ENCODE measurements around the gene GAS7.

GAS7 gene

GRCh38 chr17:9912121-9913099 is 286.0 kb downstream of the GAS7 start:
- DNase-seq (ENCODE audit: low read depth), result no peak
- TF ChIP-seq, protein P1, sequence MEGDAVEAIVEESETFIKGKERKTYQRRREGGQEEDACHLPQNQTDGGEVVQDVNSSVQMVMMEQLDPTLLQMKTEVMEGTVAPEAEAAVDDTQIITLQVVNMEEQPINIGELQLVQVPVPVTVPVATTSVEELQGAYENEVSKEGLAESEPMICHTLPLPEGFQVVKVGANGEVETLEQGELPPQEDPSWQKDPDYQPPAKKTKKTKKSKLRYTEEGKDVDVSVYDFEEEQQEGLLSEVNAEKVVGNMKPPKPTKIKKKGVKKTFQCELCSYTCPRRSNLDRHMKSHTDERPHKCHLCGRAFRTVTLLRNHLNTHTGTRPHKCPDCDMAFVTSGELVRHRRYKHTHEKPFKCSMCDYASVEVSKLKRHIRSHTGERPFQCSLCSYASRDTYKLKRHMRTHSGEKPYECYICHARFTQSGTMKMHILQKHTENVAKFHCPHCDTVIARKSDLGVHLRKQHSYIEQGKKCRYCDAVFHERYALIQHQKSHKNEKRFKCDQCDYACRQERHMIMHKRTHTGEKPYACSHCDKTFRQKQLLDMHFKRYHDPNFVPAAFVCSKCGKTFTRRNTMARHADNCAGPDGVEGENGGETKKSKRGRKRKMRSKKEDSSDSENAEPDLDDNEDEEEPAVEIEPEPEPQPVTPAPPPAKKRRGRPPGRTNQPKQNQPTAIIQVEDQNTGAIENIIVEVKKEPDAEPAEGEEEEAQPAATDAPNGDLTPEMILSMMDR (IDR thresholded peaks at IDR 0.05; ENCODE audit: low read depth, low read length, missing control alignments), result no peak
- H3K4me3 ChIP-seq (ENCODE audit: low read depth, low read length), result no peak overlapping the region

GRCh38 chr17:9911089-9911488 is 287.3 kb downstream of the GAS7 start:
- DNase-seq (ENCODE audit: low read depth), result no peak
- H3K4me3 ChIP-seq (ENCODE audit: low read depth, low read length), result no peak overlapping the region
- TF ChIP-seq, protein P1 (IDR thresholded peaks at IDR 0.05; ENCODE audit: low read depth, low read length, missing control alignments), result no peak

DNA sequence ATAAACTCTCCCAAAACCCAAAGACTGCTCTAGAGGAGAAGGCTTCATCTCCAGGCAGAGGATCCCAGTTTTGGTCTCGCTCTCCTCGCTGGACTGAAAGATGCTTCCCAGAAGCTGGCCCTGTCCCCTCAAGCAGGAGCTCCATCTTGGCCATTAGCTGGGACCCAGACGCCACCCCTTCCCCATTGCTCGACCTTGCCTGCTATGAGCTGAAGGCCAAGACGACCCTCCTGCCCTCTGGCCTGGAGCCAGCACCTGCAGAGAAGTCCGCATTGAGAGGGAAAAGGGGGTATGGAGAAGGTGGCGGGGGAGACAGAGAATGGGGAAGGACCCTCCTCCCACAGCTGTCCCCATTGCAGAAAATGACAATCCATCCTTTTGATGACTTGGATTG is 289.8 kb downstream of the GAS7 start:
- TF ChIP-seq, protein P1 (IDR thresholded peaks at IDR 0.05; ENCODE audit: low read depth, low read length, missing control alignments), result no peak
- no peak overlapping the region for H3K4me3 ChIP-seq (ENCODE audit: low read depth, low read length)
- no peak for DNase-seq (ENCODE audit: low read depth)

GRCh38 chr17:9907883-9908648 is 290.3 kb downstream of the GAS7 start:
- TF ChIP-seq, protein P1 (IDR thresholded peaks at IDR 0.05; ENCODE audit: low read depth, low read length, missing control alignments), result no peak
- DNase-seq (ENCODE audit: low read depth), result no peak
- H3K4me3 ChIP-seq (ENCODE audit: low read depth, low read length), result no peak overlapping the region

- no peak for DNase-seq (ENCODE audit: low read depth)
- TF ChIP-seq, protein P1 (IDR thresholded peaks at IDR 0.05; ENCODE audit: low read depth, low read length, missing control alignments), result no peak
- H3K4me3 ChIP-seq (ENCODE audit: low read depth, low read length), result no peak overlapping the region
Observed at GRCh38 chr17:9907131-9907530, 291.3 kb downstream of the GAS7 start.

GRCh38 chr17:9906616-9907015 is 291.8 kb downstream of the GAS7 start:
- TF ChIP-seq, protein P1 (IDR thresholded peaks at IDR 0.05; ENCODE audit: low read depth, low read length, missing control alignments), result no peak
- DNase-seq (ENCODE audit: low read depth), result no peak
- no peak overlapping the region for H3K4me3 ChIP-seq (ENCODE audit: low read depth, low read length)

Measured in GM12864 (cell line).